ENCODE measurements around the gene ZFP69B.

The ZFP69B gene

DNA sequence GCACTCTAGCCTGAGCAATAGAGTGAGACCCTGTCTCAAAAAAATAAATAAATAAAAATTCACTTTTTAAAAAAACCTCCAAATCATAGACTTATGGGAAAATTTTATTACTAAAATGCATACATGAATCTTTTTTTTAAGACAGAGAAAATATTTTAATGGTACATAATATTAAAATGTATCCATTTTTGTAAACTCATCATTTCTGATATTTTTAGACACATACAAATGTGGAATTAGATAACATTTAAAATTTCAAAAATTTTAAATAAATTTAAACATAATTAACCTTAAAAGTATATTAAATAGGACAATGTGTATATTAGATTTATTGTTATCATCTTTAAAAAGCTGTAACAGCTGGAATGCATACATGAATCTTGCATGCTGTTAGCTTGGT is 42.8 kb upstream of the ZFP69B start (continued):
- TF ChIP-seq ZBTB1 (tag by site-specific recombination; IDR thresholded peaks at IDR 0.05), result no peak

DNA sequence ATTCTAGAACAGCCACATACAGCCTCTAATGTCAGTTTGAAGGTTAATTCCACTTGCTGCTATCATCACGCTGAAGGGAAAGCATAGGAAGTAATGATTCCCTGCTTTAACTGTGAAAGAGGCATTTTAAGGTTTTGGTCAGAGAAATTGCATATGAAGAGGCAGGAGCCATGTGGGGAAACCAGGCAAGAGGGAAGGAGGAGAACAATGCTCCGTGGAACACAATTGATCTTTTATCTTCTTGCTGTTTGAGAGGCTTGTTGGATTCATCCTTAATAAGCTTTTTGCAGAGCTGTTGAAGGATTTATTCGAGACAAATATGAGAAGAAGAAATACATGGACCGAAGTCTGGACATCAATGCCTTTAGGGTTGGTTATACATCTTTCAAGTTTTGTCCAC is 40.8 kb upstream of the ZFP69B start:
- H3K4me3 ChIP-seq (ENCODE audit: low read depth, low read length), result no peak overlapping the region
- CTCF ChIA-PET, result no interaction called here
- POLR2A ChIA-PET, result no interaction called here

DNA sequence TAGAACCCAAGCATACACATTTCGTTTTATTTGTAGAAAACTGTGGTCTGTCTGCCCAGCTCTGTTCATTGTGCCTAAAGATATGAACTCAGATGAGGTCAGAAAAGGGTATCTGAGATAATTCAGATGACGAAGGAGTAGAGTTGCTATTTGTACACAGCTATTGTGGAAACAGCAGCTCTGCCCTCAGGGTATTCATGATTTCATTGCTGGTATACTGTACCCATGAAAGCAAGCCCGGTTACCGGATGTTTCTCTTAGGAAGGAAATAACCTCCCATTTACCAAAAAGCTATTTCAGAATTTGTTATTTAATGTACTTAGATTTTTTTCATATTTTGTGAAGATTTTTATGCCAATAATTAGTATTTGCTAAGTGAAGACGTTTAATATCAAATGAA is 39.0 kb upstream of the ZFP69B start:
- H3K4me3 ChIP-seq (ENCODE audit: low read depth, low read length), result no peak overlapping the region
- no peak overlapping the region for H3K27ac ChIP-seq (ENCODE audit: extremely low read depth, low read depth, low read length)
- no peaks in the 10 kb centered on the region for H3K4me1 ChIP-seq (ENCODE audit: control insufficient read depth, insufficient read depth, low read length)
- CTCF ChIA-PET, result interaction anchor here (1.0 to 2.5 kb wide), 3 partner anchors 267 to 332 kb away, joined by 4 to 7 read pairs (median 5); no protein-coding TSS in a partner anchor
- H3K9me3 ChIP-seq (ENCODE audit: control insufficient read depth, insufficient read depth, low read depth, low read length), result no peaks in the 10 kb centered on the region
- POLR2A ChIA-PET, result no interaction called here
- peaks cover 0 to 73% of the 10 kb centered on the region in 2 experiments; a peak in 1 of 3 replicates for H3K36me3 ChIP-seq (ENCODE audit: control insufficient read depth in 2 of 2, insufficient read depth in 1 of 2, low read length in 2 of 2)
- no peak for TF ChIP-seq BCL11A (tag by site-specific recombination; IDR thresholded peaks at IDR 0.05; ENCODE audit: low read depth)
- TF ChIP-seq, protein P1, sequence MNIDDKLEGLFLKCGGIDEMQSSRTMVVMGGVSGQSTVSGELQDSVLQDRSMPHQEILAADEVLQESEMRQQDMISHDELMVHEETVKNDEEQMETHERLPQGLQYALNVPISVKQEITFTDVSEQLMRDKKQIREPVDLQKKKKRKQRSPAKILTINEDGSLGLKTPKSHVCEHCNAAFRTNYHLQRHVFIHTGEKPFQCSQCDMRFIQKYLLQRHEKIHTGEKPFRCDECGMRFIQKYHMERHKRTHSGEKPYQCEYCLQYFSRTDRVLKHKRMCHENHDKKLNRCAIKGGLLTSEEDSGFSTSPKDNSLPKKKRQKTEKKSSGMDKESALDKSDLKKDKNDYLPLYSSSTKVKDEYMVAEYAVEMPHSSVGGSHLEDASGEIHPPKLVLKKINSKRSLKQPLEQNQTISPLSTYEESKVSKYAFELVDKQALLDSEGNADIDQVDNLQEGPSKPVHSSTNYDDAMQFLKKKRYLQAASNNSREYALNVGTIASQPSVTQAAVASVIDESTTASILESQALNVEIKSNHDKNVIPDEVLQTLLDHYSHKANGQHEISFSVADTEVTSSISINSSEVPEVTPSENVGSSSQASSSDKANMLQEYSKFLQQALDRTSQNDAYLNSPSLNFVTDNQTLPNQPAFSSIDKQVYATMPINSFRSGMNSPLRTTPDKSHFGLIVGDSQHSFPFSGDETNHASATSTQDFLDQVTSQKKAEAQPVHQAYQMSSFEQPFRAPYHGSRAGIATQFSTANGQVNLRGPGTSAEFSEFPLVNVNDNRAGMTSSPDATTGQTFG (tag by site-specific recombination; IDR thresholded peaks at IDR 0.05; ENCODE audit: borderline replicate concordance), result no peak
- TF ChIP-seq ZNF510 (tag by site-specific recombination; IDR thresholded peaks at IDR 0.05; ENCODE audit: insufficient replicate concordance), result no peak
- TF ChIP-seq, protein P2, sequence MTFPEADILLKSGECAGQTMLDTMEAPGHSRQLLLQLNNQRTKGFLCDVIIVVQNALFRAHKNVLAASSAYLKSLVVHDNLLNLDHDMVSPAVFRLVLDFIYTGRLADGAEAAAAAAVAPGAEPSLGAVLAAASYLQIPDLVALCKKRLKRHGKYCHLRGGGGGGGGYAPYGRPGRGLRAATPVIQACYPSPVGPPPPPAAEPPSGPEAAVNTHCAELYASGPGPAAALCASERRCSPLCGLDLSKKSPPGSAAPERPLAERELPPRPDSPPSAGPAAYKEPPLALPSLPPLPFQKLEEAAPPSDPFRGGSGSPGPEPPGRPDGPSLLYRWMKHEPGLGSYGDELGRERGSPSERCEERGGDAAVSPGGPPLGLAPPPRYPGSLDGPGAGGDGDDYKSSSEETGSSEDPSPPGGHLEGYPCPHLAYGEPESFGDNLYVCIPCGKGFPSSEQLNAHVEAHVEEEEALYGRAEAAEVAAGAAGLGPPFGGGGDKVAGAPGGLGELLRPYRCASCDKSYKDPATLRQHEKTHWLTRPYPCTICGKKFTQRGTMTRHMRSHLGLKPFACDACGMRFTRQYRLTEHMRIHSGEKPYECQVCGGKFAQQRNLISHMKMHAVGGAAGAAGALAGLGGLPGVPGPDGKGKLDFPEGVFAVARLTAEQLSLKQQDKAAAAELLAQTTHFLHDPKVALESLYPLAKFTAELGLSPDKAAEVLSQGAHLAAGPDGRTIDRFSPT (tag by site-specific recombination; IDR thresholded peaks at IDR 0.05), result no peak
- TF ChIP-seq ZNF350 (tag by site-specific recombination; IDR thresholded peaks at IDR 0.05), result no peak
- no peak for TF ChIP-seq ZNF157 (tag by site-specific recombination; IDR thresholded peaks at IDR 0.05)
- TF ChIP-seq ZNF223 (tag by site-specific recombination; IDR thresholded peaks at IDR 0.05), result no peak
- TF ChIP-seq, protein P3, sequence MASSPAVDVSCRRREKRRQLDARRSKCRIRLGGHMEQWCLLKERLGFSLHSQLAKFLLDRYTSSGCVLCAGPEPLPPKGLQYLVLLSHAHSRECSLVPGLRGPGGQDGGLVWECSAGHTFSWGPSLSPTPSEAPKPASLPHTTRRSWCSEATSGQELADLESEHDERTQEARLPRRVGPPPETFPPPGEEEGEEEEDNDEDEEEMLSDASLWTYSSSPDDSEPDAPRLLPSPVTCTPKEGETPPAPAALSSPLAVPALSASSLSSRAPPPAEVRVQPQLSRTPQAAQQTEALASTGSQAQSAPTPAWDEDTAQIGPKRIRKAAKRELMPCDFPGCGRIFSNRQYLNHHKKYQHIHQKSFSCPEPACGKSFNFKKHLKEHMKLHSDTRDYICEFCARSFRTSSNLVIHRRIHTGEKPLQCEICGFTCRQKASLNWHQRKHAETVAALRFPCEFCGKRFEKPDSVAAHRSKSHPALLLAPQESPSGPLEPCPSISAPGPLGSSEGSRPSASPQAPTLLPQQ (tag by site-specific recombination; IDR thresholded peaks at IDR 0.05), result no peak
- no peak for TF ChIP-seq GLIS2 (tag by site-specific recombination; IDR thresholded peaks at IDR 0.05)
- no peak for TF ChIP-seq ZNF239 (tag by site-specific recombination; IDR thresholded peaks at IDR 0.05)
- TF ChIP-seq ZSCAN30 (tag by site-specific recombination; IDR thresholded peaks at IDR 0.05), result no peak
- TF ChIP-seq, protein P4, sequence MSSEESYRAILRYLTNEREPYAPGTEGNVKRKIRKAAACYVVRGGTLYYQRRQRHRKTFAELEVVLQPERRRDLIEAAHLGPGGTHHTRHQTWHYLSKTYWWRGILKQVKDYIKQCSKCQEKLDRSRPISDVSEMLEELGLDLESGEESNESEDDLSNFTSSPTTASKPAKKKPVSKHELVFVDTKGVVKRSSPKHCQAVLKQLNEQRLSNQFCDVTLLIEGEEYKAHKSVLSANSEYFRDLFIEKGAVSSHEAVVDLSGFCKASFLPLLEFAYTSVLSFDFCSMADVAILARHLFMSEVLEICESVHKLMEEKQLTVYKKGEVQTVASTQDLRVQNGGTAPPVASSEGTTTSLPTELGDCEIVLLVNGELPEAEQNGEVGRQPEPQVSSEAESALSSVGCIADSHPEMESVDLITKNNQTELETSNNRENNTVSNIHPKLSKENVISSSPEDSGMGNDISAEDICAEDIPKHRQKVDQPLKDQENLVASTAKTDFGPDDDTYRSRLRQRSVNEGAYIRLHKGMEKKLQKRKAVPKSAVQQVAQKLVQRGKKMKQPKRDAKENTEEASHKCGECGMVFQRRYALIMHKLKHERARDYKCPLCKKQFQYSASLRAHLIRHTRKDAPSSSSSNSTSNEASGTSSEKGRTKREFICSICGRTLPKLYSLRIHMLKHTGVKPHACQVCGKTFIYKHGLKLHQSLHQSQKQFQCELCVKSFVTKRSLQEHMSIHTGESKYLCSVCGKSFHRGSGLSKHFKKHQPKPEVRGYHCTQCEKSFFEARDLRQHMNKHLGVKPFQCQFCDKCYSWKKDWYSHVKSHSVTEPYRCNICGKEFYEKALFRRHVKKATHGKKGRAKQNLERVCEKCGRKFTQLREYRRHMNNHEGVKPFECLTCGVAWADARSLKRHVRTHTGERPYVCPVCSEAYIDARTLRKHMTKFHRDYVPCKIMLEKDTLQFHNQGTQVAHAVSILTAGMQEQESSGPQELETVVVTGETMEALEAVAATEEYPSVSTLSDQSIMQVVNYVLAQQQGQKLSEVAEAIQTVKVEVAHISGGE (tag by site-specific recombination; conservative IDR thresholded peaks at IDR 0.05; ENCODE audit: low read depth), result no peak
- TF ChIP-seq ZNF221 (tag by site-specific recombination; IDR thresholded peaks at IDR 0.05; ENCODE audit: borderline replicate concordance), result no peak
- TF ChIP-seq TRIM28 (IDR thresholded peaks at IDR 0.05; ENCODE audit: borderline replicate concordance, low read length), result no peak
- TF ChIP-seq ZNF560 (tag by site-specific recombination; IDR thresholded peaks at IDR 0.05; ENCODE audit: borderline replicate concordance), result no peak

More for the DNA sequence above, 40.8 kb upstream of the ZFP69B start:
- H3K4me1 ChIP-seq (ENCODE audit: control insufficient read depth, insufficient read depth, low read length), result peaks cover 6% of the 10 kb centered on the region; the same call in 1 of the 2 replicates
- H3K27ac ChIP-seq (ENCODE audit: extremely low read depth, low read depth, low read length), result no peak overlapping the region
- peaks cover 0 to 55% of the 10 kb centered on the region in 2 experiments; a peak in 1 of 3 replicates for H3K36me3 ChIP-seq (ENCODE audit: control insufficient read depth in 2 of 2, insufficient read depth in 1 of 2, low read length in 2 of 2)
- no peaks in the 10 kb centered on the region for H3K9me3 ChIP-seq (ENCODE audit: control insufficient read depth, insufficient read depth, low read depth, low read length)
- no peak for TF ChIP-seq ZNF404 (tag by site-specific recombination; IDR thresholded peaks at IDR 0.05)
- TF ChIP-seq ZNF561 (tag by site-specific recombination; IDR thresholded peaks at IDR 0.05; ENCODE audit: borderline replicate concordance), result no peak
- no peak for TF ChIP-seq ZNF37A (tag by site-specific recombination; IDR thresholded peaks at IDR 0.05)
- TF ChIP-seq, protein P5, sequence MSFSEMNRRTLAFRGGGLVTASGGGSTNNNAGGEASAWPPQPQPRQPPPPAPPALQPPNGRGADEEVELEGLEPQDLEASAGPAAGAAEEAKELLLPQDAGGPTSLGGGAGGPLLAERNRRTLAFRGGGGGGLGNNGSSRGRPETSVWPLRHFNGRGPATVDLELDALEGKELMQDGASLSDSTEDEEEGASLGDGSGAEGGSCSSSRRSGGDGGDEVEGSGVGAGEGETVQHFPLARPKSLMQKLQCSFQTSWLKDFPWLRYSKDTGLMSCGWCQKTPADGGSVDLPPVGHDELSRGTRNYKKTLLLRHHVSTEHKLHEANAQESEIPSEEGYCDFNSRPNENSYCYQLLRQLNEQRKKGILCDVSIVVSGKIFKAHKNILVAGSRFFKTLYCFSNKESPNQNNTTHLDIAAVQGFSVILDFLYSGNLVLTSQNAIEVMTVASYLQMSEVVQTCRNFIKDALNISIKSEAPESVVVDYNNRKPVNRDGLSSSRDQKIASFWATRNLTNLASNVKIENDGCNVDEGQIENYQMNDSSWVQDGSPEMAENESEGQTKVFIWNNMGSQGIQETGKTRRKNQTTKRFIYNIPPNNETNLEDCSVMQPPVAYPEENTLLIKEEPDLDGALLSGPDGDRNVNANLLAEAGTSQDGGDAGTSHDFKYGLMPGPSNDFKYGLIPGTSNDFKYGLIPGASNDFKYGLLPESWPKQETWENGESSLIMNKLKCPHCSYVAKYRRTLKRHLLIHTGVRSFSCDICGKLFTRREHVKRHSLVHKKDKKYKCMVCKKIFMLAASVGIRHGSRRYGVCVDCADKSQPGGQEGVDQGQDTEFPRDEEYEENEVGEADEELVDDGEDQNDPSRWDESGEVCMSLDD (tag by site-specific recombination; IDR thresholded peaks at IDR 0.05), result no peak
- no peak for TF ChIP-seq ZNF660 (tag by site-specific recombination; IDR thresholded peaks at IDR 0.05)
